SKM-1 treated with dmso at 0.1 percent for 144 hours (cell line): Measurements from ENCODE around the gene DENND4A.
"Not testable (repeated sequence)": the region's sequence is repeated elsewhere in the genome, so short reads cannot be mapped to it uniquely, and the experiment has no call there.

Source experiments
- DNase-seq: peaks from one replicate; lab custom pipeline; 2025; ENCODE audit not compliant: unreplicated experiment; lab: John Stamatoyannopoulos, UW

DENND4A gene

DNA sequence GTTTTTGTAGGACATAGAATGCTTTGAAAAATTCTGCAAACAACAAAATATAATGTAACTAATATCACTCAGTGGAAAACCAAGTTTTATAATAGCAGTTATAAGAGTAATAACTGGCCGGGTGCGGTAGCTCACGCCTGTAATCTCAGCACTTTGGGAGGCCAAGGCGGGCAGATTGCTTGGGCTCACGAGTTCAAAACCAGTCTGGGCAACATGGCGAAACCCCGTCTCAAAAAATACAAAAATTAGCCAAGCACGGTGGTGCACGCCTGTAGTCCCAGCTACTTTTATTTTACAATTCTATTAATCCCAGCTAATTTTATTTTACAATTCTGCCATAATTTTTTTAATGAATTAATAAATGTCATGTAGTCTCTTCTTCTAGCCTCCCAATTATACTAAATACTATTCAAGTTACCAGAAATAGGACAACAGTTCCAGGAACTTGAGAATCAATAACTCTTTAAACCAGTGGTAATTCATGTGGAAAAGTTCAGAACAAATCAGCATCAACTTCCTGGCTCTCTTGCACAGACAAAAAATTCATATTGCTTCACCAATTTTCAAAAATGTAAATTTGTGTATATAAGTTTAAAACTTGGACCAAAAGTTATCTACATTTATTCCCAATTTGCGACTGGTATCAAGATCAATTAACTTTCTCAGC, 2.2 kb downstream of the DENND4A start:
- no peak for DNase-seq

GRCh38 chr15:65789105-65789504, 3.0 kb downstream of the DENND4A start:
- no peak for DNase-seq

DNA sequence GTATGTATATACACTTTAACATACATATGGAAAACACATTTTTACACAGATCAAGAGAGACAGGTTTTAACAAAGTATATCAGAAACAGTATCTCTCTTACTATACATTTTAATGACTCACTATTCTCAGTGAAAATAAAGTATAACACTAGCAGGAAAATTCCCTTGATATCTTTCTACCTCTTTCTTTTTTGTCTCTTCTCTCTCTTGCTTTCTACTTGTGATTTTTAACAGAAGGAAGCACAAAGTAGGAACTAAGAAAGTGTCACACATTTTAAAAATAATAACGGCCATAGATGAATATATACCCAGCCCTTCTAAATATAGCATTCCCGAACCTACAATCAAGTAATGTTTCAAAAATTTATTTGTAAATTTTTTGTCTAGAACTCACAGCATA, 4.8 kb downstream of the DENND4A start:
- DNase-seq, result no peak

DNA sequence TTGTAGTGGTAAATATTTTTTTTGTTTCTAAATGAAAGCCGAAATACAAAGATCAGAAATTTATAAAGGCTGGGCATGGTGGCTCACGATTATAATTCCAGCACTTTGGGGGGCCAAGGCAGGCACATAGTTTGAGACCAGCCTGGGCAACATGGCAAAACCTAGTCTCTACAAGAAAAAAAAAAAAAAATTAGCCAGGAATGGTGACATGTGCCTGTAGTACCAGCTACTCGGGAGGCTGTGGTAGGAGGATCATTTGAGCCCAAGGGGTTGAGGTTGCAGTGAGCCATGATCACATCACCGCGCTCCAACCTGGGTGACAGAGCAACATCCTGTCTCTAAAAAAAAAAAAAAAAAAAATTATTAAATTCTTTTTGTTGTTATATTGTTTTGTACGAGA, 6.9 kb downstream of the DENND4A start:
- no peak for DNase-seq

DNA sequence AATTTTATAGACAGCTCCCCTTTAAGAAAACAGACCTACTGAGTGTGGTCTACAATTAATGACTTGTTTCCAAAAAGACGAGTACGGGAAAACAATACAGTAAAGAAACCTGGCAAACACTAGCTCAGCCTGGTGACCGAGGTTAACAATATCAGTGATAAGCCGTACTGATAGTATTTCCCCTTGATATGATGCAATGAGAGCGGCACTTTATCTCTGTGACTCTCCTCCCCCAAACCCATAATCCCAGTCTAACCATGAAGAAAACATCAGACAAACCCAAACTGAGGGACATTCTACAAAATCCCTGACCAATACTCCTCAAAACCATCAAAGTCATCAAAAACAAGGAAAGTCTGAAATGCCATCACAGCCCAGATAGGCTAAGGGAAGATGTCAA, 8.2 kb downstream of the DENND4A start:
- DNase-seq, result no peak

- no peak for DNase-seq
Observed at GRCh38 chr15:65782096-65782495, 10.0 kb downstream of the DENND4A start.

DNA sequence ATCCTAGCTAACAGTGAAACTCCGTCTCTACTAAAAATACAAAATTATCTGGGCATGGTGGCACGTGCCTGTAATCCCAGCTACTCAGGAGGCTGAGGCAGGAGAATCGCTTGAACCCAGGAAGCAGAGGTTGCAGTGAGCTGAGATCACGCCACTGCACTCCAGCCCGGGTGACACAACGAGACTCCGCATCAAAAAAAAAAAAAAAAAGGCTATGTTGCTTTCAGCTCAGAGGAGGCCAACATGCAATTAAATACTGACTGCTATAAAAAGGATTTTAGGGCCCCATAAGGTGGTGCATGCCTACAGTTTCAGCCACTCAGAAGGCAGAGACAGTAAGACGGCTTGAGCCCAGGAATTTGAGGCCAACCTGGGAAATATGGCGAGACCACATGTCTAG, 13.4 kb downstream of the DENND4A start:
- DNase-seq, result not testable (repeated sequence)

GRCh38 chr15:65778269-65778668, 13.8 kb downstream of the DENND4A start:
- DNase-seq, result no peak

DNA sequence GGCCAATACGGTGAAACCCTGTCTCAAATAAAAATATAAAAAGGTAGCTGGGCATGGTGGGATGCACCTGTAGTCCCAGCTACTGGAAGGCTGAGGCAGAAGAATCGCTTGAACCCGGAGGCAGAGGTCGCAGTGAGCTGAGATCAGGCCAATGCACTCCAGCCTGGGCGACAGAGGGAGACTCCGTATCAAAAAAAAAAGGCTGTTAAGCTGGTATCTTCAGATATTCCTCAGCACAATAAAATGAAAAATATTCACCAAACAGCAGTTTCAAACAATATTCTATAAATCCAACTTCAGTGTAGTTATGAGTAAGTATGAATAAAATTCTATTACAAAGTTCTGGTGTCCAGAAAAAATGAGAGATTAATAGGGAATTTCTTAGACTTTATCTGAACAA, 14.2 kb downstream of the DENND4A start:
- DNase-seq, result no peak

DNA sequence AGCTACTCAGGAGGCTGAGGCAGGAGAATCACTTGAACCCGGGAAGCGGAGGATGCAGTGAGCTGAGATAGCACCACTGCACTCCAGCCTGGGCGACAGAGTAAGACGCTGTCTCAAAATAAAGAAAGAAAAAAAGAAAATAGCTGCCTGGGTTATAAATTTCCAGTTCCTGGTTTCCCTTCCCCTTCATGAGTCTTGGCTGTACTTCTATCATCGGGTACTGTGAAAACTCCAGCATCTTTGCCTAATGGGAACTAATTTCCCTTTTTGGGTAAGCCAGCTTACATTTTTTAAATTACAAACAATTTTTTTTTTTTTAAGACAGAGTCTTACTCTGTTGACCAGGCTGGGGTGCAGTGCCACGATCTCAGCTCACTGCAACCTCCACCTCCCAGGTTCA, 15.0 kb downstream of the DENND4A start:
- peak; percentile 14 for DNase-seq

GRCh38 chr15:65773386-65774111, 18.5 kb downstream of the DENND4A start:
- DNase-seq, result no peak

- DNase-seq, result no peak
Observed at GRCh38 chr15:65772930-65773329, 19.2 kb downstream of the DENND4A start.

GRCh38 chr15:65771870-65772269, 20.2 kb downstream of the DENND4A start:
- DNase-seq, result no peak

GRCh38 chr15:65769482-65769881, 22.6 kb downstream of the DENND4A start:
- DNase-seq, result no peak

DNA sequence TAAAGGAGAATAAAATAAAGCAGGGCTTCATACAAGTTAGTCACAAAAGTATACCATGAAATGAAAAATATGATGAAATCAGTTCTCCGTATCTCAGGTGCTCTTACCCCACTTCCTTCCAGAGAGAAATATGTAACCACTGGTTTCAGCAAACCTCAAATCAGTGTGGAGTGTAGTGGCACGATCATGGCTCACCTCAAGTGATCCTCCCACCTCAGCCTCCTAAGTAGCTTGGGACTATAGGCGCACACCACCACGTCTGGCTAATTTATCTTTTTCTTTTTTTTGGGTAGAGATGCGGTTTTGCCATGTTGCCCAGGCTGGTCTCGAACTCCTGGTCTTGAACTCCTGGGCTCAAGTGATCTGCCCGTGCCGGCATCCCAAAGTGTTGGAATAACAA, 24.2 kb downstream of the DENND4A start:
- DNase-seq, result no peak

GRCh38 chr15:65767264-65767595, 24.9 kb downstream of the DENND4A start:
- DNase-seq, result no peak

- no peak for DNase-seq
Observed at GRCh38 chr15:65766422-65767263, 25.4 kb downstream of the DENND4A start.

DNA sequence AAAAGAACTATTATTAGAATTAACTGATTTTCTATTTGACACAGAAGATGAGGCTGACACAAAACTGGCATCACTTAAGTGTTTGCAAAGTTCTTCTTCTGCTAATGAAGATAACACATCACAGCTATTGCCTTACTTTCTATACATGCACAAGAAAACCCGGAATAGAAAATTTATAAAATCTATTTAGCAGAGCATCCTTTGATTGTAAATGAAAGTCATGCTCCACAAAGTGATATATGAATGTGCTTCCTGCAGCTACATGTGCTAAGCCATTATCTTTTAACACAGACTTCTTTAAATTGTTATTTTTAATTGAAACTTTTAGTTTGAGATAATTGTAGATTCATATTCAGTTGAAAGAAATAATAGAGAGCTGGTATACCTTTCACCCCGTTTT, 27.0 kb downstream of the DENND4A start:
- DNase-seq, result no peak

DNA sequence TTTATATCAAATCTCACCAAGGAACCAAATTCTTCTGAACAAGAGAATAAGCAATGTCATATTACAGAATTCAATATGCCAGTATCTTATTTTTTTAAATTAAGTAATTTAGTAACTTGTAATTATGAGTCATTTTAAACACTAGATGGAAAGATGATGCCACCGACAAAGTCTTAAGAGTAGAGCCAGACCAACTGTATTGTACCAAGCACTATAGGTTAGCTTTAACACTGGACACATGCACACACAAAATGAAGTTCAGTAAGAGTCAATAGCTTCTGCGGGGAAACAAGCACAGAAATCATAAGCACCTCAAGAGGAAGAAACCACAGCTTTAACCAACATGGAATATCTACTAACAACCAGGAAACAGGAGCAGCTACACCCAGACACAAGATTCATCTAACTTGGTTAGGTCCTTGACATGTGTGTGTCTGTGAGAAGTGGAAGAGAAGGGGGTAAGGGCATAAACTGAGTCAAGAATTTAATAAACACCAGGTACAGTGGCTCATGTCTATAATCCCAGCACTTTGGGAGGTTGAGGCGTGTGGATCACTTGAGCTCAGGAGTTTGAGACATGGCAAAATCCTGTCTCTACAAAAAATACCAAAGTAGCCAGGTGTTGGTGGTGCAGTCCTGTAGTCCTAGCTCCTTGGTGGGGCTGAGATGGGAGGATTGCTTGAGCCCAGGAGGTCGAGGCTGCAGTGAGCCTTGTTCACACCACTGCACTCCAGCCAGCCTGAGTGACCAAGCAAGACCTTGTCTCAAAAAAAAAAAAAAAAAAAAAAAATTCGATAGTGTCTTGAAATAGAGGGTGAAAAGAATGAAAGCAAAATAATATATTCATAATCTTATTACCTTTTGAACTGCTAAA, 28.9 kb downstream of the DENND4A start:
- DNase-seq, result no peak

- no peak for DNase-seq
Observed at GRCh38 chr15:65762399-65762798, 29.7 kb downstream of the DENND4A start.
